SKM-1 (cell line): ENCODE results near the gene ENOX1.

Experiments
- DNase-seq: peaks from one replicate; lab custom pipeline; 2025; ENCODE audit not compliant: unreplicated experiment; lab: John Stamatoyannopoulos, UW

ENOX1 gene

GRCh38 chr13:43676320-43676719 lies 110.5 kb downstream of the ENOX1 start:
- no peak for DNase-seq

GRCh38 chr13:43675577-43675976 lies 111.2 kb downstream of the ENOX1 start:
- DNase-seq: no peak

- DNase-seq: no peak
Observed at GRCh38 chr13:43669964-43670363, 116.8 kb downstream of the ENOX1 start.

- DNase-seq: no peak
Observed at GRCh38 chr13:43669101-43669500, 117.7 kb downstream of the ENOX1 start.

GRCh38 chr13:43666403-43666802 lies 120.4 kb downstream of the ENOX1 start:
- DNase-seq: no peak

- DNase-seq: no peak
Observed at GRCh38 chr13:43665388-43665787, 121.4 kb downstream of the ENOX1 start.

- no peak for DNase-seq
Observed at GRCh38 chr13:43664700-43665191, 122.0 kb downstream of the ENOX1 start.

- no peak for DNase-seq
Observed at GRCh38 chr13:43663474-43664090, 123.2 kb downstream of the ENOX1 start.

GRCh38 chr13:43662976-43663375 lies 123.8 kb downstream of the ENOX1 start:
- DNase-seq: no peak

- no peak for DNase-seq
Observed at GRCh38 chr13:43661161-43661830, 125.5 kb downstream of the ENOX1 start.

GRCh38 chr13:43657485-43657884 lies 129.3 kb downstream of the ENOX1 start:
- no peak for DNase-seq

GRCh38 chr13:43653980-43654379 lies 132.8 kb downstream of the ENOX1 start:
- no peak for DNase-seq

GRCh38 chr13:43653395-43653794 lies 133.4 kb downstream of the ENOX1 start:
- DNase-seq: no peak

- DNase-seq: no peak
Observed at GRCh38 chr13:43652760-43653159, 134.0 kb downstream of the ENOX1 start.

- no peak for DNase-seq
Observed at GRCh38 chr13:43650882-43651281, 135.9 kb downstream of the ENOX1 start.

- no peak for DNase-seq
Observed at GRCh38 chr13:43648733-43649132, 138.0 kb downstream of the ENOX1 start.

- no peak for DNase-seq
Observed at GRCh38 chr13:43647471-43647870, 139.3 kb downstream of the ENOX1 start.

GRCh38 chr13:43640476-43640875 lies 146.3 kb downstream of the ENOX1 start:
- no peak for DNase-seq

- no peak for DNase-seq
Observed at GRCh38 chr13:43631106-43631505, 155.7 kb downstream of the ENOX1 start.

GRCh38 chr13:43629691-43630480 lies 156.9 kb downstream of the ENOX1 start:
- DNase-seq: no peak

GRCh38 chr13:43626994-43627393 lies 159.8 kb downstream of the ENOX1 start:
- no peak for DNase-seq

GRCh38 chr13:43614063-43614462 lies 172.7 kb downstream of the ENOX1 start:
- no peak for DNase-seq
